Heart left ventricle (tissue), 16 donors: ENCODE measurements around the gene EPHB1. TPM values are rescaled to one million over a fixed set of nuclear protein-coding genes. Genes with fewer than 3 reads are reported as not detected.

ENCODE experiments used
- ATAC-seq, 4 donors: fragments of 200-7000 bp; cut with Tn5 transposase; one replicate each; pipeline ENCODE4 v1.9.1; 2020 to 2022; ENCODE audit warnings: moderate library complexity in 4 of 4, mild to moderate bottlenecking in 3 of 4, moderate number of reproducible peaks in 1 of 4
- DNase-seq, 5 donors: peaks; one replicate each; pipeline ENCODE4 v3.0.0-alpha.2; 2020
- H3K27ac ChIP-seq, 12 donors: fragments of 200-600 bp; sonication (generic) in 4 of 12; one replicate each; pipeline versions ENCODE4 v1.5.0 to v1.8.0; 2016 to 2022; ENCODE audit warnings: mild to moderate bottlenecking in 2 of 12
- H3K27me3 ChIP-seq, 9 donors: fragments of 200-600 bp; sonication (generic) in 2 of 9; one replicate each; pipeline versions ENCODE4 v1.5.1 to v1.8.0; 2016 to 2022; ENCODE audit warnings: mild to moderate bottlenecking in 3 of 9
- H3K36me3 ChIP-seq, 9 donors: fragments of 200-600 bp; sonication (generic) in 2 of 9; one replicate each; pipeline versions ENCODE4 v1.5.0 to v1.8.0; 2018 to 2022; ENCODE audit warnings: mild to moderate bottlenecking in 2 of 9
- H3K4me1 ChIP-seq, 12 donors: fragments of 200-600 bp; sonication (generic) in 4 of 12; one replicate each; pipeline versions ENCODE4 v1.5.0 to v1.8.0; 2016 to 2022; ENCODE audit warnings: mild to moderate bottlenecking in 3 of 12
- H3K4me3 ChIP-seq, 12 donors: fragments of 200-600 bp; sonication (generic) in 4 of 12; one replicate each; pipeline versions ENCODE4 v1.5.0 to v1.8.0; 2017 to 2022; ENCODE audit warnings: mild to moderate bottlenecking in 9 of 12, moderate library complexity in 4 of 12
- H3K9me3 ChIP-seq, 12 donors: fragments of 200-600 bp; sonication (generic) in 4 of 12; one replicate each; pipeline versions ENCODE4 v1.5.0 to v1.8.0; 2016 to 2022; ENCODE audit warnings: mild to moderate bottlenecking in 1 of 12
- POLR2A ChIP-seq, 2 donors: fragments of 450-650 bp; IDR thresholded peaks; one replicate each; pipeline ENCODE4 v1.6.1; 2017; ENCODE audit warnings: antibody characterized with exemption in 2 of 2, mild to moderate bottlenecking in 2 of 2, moderate library complexity in 2 of 2
- WGBS, 4 donors: extraction: QIAGEN DNeasy Blood & Tissue Kit in 2 of 4; methylation state at CpG; one replicate each; pipeline versions ENCODE4 v1.1.5 to v1.1.7; 2013 to 2018; 5-methylcytosine and 5-hydroxymethylcytosine counted together
- intact Hi-C, 10 donors: fragments of 100-400 bp; cut with DNase I; formaldehyde crosslinking; loops; one replicate each; pipeline versions ENCODE4 v1.11.1 to v1.14.2; 2022
- polyA plus RNA-seq, 2 donors: library from polyadenylated mRNA; stranded (reverse); fragments of 200-250 nt; gene quantifications; one replicate each; pipeline ENCODE4 v1.2.3, GENCODE V29; 2013
- total RNA-seq, 9 donors: library from RNA; depleted of rRNA in 2 of 9; stranded (reverse); fragments of >200 nt in 2 of 9; fragmentation: NEBNext Ultra II Directional in 3 of 9; extraction: Animal tissue kit (Norgen Biotek cat#: 25700) in 3 of 9; gene quantifications; one replicate each; pipeline versions ENCODE4 v1.1.0 to v1.2.4, GENCODE V29; 2016 to 2023
- TF ChIP-seq, protein P1 (sequence below), 12 donors: fragments of 200-600 bp; sonication (generic) in 4 of 12; IDR thresholded peaks; one replicate each; pipeline versions ENCODE4 v1.5.0 to v1.8.0; 2018 to 2022; ENCODE audit warnings: antibody characterized with exemption in 12 of 12, mild to moderate bottlenecking in 5 of 12
- donor health status: ischemic (EF 13 %, LVEDD 7.1; RV severe dilation, severe dysfunction).
- donor health status: healthy with polysubstance abuse.
- donor health status: DM: no; HTN: yes; CAD: no.
- donor health status: DM: no; HTN: no; CAD: no.
- donor health status: ischemic (EF 25% LVEDD 6.9; RV normal size, moderate dysfunction).
- donor health status: ischemic (EF 25% LVEDD 5.7; RV mildly dilated, moderate dysfunction).
- donor health status: healthy.
- donor health status: DM: yes; HTN: yes; CAD: no.
- donor health status: ischemic (EF 35%, LVEDD 5.7; RV mildly dilated, moderate dysfunction).
- donor health status: nonischemic (EF 11% LVEDD 7.7; RV severe dilation, severe dysfunction).
- donor health status: DM: yes; HTN: yes; CAD: no.
- donor health status: PGD.
- donor health status: ischemic (EF 29% LVEDD 5.4; RV normal size, mild dysfunction).
- donor health status: nonischemic (EF 23%, LVEDD 6.1; RV moderate dilation, normal function).

The EPHB1 gene
- total and polyA plus RNA-seq, 11 donors: 0.31 to 2.2 (median 1.1) TPM

DNA sequence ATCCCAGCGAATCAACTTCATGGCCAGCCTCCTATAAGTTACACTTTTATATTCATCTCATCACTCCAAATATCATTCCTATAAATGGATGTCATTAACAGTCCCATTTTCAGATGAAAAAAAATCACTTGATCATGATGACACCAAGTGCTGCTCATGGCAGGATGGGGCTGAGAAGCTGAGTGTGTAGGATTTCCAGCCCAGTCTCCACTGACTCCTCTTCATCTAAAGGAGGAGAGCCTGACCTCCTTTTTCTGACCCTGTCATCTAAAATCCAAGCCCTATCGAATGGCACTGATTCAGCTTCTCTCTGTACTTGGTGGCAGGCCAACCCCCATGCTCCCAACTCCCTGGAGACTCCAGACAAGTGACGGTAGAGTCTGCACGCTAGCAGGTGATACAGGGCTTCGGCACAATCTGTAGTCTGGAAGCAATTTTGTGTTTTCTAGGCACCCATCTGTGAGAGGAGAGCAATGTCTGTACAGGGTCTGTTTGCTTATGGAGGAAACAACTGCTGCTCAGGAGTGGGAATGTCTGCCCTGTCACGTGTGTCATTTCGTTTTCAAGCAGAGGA is 103.2 kb downstream of the EPHB1 start:
- DNase-seq: no peak
- no peaks in the 10 kb centered on the region for H3K9me3 ChIP-seq
- no peaks in the 10 kb centered on the region for H3K4me1 ChIP-seq
- no peak for ATAC-seq
- TF ChIP-seq, protein P1, sequence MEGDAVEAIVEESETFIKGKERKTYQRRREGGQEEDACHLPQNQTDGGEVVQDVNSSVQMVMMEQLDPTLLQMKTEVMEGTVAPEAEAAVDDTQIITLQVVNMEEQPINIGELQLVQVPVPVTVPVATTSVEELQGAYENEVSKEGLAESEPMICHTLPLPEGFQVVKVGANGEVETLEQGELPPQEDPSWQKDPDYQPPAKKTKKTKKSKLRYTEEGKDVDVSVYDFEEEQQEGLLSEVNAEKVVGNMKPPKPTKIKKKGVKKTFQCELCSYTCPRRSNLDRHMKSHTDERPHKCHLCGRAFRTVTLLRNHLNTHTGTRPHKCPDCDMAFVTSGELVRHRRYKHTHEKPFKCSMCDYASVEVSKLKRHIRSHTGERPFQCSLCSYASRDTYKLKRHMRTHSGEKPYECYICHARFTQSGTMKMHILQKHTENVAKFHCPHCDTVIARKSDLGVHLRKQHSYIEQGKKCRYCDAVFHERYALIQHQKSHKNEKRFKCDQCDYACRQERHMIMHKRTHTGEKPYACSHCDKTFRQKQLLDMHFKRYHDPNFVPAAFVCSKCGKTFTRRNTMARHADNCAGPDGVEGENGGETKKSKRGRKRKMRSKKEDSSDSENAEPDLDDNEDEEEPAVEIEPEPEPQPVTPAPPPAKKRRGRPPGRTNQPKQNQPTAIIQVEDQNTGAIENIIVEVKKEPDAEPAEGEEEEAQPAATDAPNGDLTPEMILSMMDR (IDR thresholded peaks at IDR 0.05): no peak
- no peak for TF ChIP-seq POLR2A (IDR thresholded peaks at IDR 0.05)
- H3K36me3 ChIP-seq: no peaks in the 10 kb centered on the region
- no peak overlapping the region for H3K27ac ChIP-seq
- no peak overlapping the region for H3K4me3 ChIP-seq
- intact Hi-C loops: no loop called here
- H3K27me3 ChIP-seq: no peaks in the 10 kb centered on the region
- 69 to 83% (median 80%) methylated on average over 7 of the region's 7 CpGs for WGBS, 4 donors

DNA sequence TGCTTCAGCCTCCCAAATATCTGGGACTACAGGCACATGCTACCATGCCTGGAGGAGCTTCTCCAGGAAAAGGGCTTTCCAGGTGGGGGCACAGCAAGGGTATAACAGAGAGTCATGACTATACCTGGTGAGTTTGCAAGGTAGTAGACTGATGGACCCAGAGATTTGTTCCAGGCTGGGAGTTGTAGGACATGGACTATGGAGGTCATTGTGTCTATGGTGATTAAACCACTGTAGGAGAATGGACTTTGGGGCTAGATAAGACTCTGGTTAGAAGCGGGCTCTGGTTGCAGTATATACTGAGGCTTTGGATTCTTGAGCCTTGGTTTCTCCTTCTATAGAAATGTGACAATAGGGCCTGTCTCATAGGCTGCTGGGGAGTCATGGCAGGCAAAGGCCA is 104.7 kb downstream of the EPHB1 start:
- peaks cover 0 to 3% (median 0%) of the 10 kb centered on the region in 12 donors for H3K4me1 ChIP-seq
- H3K27me3 ChIP-seq: no peaks in the 10 kb centered on the region
- no peak overlapping the region for H3K27ac ChIP-seq
- 93 to 100% (median 97%) methylated on average over 1 of the region's 1 CpG for WGBS, 4 donors
- no peaks in the 10 kb centered on the region for H3K36me3 ChIP-seq
- ATAC-seq (no peak), DNase-seq (no peak)
- H3K9me3 ChIP-seq: no peaks in the 10 kb centered on the region
- H3K4me3 ChIP-seq: no peak overlapping the region
- TF ChIP-seq, protein P1 (IDR thresholded peaks at IDR 0.05): no peak
- TF ChIP-seq POLR2A (IDR thresholded peaks at IDR 0.05): no peak
- intact Hi-C loops: no loop called here

DNA sequence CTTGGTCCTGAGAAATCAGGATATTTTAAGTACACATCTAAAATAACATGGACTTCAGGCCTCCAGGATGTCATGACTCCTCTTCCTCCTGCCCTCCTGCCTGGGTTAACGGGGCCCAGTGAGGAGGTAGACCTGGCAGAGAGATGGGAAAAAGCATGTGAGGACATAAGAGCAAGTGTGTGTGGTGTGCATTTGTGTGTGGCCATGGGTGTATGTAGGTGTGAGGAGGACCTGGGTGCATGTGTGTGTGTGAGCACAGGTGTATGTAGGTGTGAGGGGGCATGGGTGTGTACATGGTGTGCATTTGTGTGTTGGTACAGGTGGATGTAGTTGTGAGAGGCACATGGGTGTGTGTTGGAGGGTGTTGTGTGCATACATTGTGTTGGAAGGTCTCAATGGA is 105.4 kb downstream of the EPHB1 start:
- TF ChIP-seq, protein P1 (IDR thresholded peaks at IDR 0.05): no peak
- TF ChIP-seq POLR2A (IDR thresholded peaks at IDR 0.05): no peak
- no peak for ATAC-seq
- intact Hi-C loops: no loop called here
- DNase-seq: no peak
- peaks cover 0 to 10% (median 0%) of the 10 kb centered on the region in 12 donors for H3K4me1 ChIP-seq
- 93 to 95% (median 94%) methylated on average over 1 of the region's 1 CpG for WGBS, 4 donors
- H3K4me3 ChIP-seq: no peak overlapping the region
- H3K27me3 ChIP-seq: no peaks in the 10 kb centered on the region
- H3K9me3 ChIP-seq: no peaks in the 10 kb centered on the region
- no peak overlapping the region for H3K27ac ChIP-seq
- H3K36me3 ChIP-seq: no peaks in the 10 kb centered on the region

DNA sequence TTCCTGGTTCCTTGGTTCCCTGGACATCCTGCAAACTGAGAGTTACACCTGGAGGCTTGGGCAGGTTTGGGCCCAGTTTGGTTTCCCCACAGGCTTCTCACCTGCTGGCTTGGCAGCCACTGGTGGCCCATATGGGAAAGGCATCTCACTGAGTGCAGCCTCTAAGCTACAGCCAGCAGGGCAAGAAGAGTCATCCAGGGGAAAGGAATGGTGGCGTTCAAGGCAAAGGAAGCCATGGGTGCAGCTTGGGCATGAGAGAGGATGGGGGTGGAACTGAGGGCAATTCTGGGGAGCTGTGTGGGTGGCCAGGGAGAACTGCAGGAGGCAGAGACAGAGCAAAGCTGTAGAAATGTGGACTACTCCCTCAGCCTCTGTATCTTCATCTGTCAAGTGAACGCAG is 106.4 kb downstream of the EPHB1 start:
- whole genome bisulfite sequencing, 4 donors: 91 to 94% (median 92%) methylated on average over 2 of the region's 2 CpGs
- ATAC-seq (no peak), DNase-seq (no peak)
- TF ChIP-seq, protein P1 (IDR thresholded peaks at IDR 0.05): no peak
- TF ChIP-seq POLR2A (IDR thresholded peaks at IDR 0.05): no peak
- intact Hi-C loops: no loop called here
- no peaks in the 10 kb centered on the region for H3K27me3 ChIP-seq
- no peak overlapping the region for H3K27ac ChIP-seq
- H3K9me3 ChIP-seq: no peaks in the 10 kb centered on the region
- peaks cover 0 to 10% (median 0%) of the 10 kb centered on the region in 12 donors for H3K4me1 ChIP-seq
- H3K4me3 ChIP-seq: no peak overlapping the region
- H3K36me3 ChIP-seq: no peaks in the 10 kb centered on the region
